ENCODE data around the gene GHR.
A peak's percentile ranks its signal among the peaks of the same experiment; 100 is the strongest.
"Not testable (repeated sequence)": the region's sequence is repeated elsewhere in the genome, so short reads cannot be mapped to it uniquely, and the experiment has no call there.

GHR gene

DNA sequence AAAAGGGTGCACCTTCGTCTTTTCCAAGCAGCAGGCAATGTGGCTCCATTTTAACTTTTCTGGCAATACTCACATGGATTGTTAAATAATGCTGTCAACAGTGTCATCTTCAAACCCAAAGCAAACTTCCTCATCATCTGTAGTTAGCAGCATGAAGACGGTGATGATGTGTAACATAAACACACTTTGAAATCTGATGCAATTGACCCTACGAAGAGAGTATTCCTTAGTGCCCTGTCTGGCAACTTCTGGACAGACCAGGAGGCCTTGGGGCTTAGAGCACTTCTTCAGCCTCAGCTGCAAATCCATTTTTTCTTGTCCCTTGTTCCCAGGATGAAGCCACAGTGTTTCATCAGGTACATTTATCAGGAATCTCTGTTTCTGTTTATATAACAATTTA is 149.1 kb downstream of the GHR start:
- no peak for DNase-seq

DNA sequence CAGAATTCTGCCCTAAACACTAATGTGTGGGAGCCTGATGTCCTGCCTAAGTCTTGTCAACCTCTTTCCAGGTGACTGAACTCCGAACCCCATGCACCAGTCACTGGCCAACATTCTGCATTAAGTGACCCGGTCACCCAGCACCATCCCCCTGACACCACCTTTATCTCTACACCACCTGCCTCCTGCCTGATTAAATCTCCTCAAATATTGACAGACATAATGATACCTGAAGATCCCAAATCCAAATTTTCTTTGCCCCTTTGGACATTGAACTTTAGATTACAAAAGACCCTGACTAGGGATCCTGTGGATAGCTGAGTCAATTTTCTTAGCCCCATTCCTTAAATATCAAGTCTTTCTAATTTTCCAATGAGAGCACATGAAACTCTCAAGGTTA is 150.1 kb downstream of the GHR start:
- no peak for DNase-seq

DNA sequence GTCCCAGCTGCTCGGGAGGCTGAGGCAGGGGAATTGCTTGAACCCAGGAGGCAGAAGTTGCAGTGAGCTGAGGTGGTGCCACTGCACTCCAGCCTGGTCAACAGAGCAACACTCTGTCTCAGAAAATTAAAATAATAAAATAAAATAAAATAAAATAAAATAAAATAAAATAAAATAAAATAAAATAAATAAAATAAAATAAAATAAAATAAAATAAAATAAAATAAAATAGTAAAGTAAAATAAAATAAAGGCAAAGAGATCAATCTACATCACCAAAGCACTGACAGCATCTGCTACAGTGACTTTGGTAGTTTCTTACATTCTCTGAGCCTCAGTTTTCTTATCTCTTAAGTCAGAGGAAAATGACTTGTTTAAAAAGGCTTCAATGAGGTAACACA is 152.7 kb downstream of the GHR start:
- not testable (repeated sequence) for DNase-seq

DNA sequence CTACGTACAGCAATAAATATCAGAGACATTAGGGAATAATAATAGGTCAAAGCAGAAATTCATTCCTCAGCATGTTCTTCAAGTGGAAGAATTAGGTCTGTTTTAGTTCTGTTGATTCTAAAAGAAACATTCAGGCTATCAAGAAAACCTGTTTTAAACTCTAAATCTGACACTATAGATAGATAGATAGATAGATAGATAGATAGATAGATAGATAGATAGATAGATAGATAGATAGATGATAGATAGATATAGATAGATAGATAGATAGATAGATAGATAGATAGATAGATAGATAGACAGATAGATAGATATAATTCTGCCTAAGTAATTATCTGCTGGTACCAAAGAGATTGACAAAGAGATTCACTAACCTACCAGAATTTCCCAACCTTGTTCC is 155.7 kb downstream of the GHR start:
- DNase-seq, result not testable (repeated sequence)

DNA sequence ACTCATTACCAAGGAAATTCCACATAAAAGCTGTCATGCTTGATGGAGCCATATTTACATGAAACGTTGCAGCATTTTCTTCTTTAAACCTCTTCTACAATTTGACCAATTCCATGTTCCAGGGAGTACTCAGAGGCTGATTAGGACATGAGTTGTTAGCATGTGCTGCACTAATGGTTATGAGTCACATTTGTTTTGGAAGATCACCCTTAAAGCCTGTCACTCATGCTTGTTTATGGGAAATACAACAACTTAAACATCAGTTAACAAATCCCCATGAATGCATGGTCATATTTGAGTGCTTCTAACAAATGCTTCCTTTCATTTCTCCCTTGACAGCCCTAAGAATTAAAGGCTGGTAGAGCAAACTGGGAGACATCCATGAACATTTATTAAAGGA is 156.1 kb downstream of the GHR start:
- no peak for DNase-seq

DNA sequence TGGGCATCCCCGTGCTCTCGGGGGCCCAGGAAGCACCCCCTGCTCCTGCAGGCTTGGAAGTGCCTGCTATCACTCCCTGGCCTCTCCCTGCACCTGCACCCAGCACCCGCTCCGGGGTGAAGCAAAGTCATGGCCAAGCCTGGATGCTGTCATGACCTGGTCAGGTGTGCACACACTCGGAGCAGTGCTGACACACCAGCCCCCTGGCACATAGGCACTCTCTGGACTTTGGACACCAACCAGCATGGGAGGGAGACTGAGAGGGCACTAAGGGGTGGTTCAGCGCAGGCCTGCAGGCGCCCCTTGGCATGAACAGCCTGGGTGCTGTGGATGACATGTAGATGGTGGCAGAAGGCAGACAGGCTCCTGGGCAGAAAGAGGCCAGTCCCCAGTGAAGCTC is 158.6 kb downstream of the GHR start:
- no peak for DNase-seq

DNA sequence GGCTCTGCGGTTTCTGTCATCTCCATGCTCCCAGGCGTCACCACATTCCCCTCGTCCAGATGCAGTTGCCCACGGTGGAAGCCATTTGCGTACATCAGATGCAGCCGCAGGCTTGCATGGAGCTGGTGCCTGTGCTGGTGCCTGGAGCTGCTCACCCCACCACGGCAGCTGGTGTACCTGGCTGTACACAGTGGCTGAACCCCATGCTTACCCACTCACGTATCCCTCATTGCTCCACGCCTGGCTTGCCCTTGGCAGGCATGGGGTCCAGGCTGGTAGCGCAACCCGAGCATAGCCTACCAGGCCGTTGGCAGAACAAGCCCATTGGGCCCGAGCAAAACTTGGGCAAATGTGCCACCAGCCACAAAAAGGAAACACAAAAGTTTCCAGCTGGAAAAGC is 159.5 kb downstream of the GHR start:
- no peak for DNase-seq

DNA sequence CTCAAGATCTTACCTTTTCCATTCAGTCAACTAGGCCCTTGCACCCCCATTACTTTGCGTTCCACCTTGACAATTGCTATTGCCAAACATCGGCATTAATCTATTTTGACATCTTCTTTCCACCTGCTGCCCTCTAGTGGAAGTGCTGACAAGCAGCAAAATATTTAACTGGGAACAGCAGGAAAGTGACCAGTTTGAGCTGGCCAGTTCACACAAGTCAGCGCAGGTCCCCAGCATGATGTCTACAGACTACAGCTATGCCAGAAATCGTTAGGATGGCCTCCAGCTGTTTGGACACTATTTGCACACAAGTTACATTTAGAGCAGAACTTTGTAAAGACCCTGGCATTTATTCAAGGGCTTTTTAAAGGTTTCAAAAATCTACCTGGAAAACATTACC is 160.1 kb downstream of the GHR start:
- peak; percentile 72 for DNase-seq

DNA sequence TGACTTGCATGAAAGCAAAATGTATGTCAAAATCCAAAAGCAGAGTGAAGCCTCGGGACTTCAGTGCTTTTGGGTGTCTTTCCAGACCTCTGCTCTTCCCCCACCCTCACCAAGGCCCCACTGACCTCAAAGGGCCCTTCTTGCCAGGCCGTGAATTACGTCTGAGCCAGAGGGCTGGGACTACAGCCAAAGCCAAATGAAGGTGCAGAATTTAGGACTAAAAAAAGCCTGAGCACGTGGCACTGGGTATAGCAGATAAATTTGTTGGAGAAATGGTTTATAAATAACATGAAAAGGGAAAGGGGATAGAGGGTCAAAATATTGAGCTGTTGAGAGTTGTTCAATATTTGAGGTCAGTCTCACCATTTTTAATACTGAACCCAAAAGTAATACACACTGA is 163.4 kb downstream of the GHR start:
- DNase-seq, result no peak

DNA sequence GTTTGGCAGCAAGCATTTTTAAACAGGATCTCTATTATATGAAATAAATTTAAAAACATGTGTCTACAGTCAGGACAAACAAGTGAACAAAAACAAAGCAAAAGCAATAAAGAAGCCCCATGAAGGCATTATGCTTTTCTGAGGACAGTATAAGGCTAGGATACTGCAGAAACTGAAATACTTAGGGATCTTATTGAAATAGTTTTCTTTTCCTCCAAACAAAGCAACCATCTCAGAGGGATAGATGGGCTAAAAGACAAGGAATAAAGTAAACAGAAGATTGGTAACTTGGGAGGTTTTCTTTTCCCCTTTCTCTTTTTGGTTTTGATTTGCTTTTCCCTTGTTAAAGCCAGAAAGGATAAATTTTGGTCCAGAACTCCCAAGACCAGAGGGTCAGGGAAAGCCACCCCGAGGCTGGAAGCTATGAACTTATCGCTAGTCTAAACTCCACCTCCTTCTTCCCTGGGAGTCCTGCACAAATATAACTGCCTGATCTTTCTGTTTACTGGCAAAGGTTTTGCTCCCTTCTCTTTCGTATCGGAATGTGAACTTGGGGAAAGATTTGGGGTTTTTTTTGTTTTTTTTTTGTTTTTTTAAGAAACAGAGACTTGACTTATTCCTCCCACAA is 164.0 kb downstream of the GHR start:
- no peak for DNase-seq

DNA sequence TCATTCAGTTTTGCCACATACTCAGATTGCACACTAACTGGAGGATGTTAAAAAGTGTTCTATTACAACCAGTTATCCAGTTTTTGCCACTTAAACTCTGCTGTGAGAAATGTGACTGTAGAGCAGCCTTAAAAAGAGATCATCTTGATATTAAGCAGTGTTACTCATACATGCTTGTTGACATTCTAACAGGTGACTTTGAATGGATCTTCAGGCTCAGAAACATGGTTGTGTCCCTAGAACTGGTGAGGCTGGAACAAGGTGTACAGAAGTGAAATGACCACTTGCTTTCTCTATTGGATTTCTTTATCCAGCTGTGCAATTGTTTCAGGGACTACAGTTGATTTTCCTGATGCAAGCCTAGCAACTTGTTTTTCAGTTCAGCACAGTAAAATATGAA is 167.3 kb downstream of the GHR start:
- no peak for DNase-seq

DNA sequence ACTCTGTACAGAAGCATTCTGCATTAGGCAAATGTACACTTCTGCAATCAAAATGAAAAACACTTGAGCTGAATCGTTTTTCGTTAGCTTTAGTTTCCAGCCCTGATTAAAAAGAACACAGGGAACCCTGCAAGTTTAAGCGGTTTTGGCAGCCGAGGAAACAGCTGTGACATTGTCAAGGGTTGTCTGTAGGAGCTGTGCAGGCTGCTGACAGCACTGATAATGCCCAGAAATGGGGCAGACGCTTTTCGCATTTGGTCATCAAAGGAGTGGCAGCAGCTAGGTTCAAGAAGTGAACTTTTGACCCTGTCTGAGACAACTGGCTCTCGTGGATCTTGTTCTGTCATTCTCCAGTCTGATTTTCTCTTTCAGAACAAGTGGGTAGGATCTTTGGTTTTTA is 167.8 kb downstream of the GHR start:
- DNase-seq, result peak; percentile 89

DNA sequence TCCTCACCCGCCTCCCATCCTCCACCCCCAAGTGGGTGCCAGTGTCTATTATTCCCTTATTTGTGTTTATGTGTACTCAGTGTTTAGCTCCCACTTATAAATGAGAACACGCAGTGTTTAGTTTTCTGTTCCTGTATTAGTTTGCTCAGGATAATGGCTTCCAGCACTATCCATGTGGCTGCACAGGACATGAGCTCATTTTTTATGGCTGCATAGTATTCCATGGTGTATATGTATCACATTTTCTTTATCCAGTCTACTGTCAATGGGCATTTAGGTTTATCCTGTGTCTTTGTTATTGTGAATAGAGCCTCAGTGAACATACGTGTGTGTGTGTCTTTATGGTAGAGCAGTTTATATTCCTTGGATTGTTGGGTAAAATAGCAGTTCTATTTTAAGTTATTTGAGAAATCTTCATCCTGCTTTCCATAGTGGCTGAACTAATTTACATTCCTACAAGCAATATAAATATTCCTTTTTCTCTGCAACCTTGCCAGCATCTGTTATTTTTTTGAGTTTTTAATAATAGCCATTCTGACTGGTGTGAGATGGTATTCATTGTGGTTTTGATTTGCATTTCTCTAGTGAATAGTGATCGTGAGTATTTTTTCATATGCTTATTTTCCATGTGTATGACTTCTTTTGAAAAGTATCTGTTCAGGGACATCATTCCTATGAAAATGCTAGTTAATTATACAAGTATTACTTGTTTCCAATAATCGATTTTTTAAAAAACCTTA is 169.3 kb downstream of the GHR start:
- no peak for DNase-seq

DNA sequence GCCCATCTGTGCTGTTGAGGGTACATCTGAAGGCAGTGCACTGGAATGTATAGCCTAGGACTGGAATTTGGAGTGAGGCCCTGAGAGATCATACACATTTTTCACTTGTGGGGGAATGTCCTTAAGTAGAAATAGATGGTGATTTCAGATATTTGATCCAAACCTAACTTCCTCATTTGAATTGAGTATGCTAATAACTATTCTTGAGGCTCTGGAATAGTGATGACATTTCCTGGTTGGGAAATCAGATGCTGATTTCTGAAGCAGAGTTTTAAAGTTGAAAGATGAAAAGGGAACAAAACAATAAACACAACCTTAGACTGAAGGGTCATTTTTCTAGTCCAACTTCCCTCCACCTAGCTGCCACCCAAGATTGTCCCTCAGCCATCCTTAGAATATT is 170.4 kb downstream of the GHR start:
- DNase-seq, result no peak

DNA sequence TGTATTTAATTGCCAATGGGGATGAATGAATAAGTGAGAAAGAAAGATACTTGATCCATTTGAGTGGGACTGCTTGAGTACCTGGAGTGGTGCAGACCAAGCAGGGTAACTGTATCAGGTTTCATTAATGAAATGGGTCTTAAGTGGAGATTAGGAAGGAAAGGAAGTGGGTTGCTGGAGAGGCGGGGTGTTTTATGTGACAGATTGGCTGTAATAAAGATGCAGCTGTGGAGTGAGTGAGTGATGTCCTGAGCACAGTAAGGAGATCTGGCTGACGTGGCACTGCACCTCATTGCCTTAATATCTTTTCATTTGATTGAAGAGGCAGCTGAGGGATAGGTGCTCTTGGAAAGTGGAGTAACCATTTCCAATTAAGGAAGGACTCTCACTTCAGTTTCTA is 172.4 kb downstream of the GHR start:
- DNase-seq, result no peak

DNA sequence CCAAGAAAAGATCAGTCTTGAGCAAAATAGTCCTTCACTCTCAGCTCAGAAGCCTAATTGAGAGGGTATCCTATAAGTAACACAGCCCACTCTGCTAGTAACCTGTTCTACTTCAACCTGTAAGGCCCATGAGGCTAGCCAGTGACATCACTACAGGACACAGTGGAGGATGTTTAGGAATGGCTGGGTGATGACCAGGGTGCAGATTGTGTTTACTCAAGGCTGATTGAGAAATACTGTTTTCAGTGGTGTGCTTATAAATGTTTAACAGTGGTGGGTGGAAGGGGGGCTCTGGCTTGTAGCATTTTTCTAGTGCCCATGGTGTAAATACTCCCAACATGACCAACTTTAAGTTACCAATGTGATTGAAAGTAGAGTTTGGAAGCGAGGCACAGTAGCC is 173.6 kb downstream of the GHR start:
- no peak for DNase-seq

DNA sequence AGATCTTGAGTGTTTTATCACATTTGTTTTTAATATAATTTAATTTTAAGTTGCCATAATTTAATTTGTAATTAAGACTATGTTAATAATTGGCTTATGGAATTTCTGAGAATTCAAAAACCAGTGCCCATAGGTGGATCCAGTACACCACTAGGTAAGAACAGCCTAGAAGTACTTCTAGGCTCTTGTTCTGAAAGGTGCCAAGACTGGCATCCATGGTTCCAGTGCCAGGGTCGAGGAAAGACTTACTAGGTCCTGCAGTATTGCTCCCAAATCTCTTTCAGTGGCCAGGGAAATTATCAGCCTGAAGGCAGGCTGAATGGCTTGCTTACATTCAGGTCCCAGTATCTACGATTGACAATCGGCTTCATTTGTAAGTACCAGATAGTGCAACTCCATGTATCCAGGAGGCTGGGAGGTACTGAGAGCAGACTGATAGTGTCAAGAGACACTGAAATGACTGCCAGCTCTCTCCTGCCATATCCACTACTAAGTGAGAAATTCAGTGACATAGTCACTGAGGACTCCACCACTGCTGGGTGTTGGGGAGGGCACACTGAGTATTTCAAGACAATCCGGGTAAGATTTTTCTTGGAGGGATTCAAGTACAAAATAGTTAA is 174.2 kb downstream of the GHR start:
- no peak for DNase-seq

DNA sequence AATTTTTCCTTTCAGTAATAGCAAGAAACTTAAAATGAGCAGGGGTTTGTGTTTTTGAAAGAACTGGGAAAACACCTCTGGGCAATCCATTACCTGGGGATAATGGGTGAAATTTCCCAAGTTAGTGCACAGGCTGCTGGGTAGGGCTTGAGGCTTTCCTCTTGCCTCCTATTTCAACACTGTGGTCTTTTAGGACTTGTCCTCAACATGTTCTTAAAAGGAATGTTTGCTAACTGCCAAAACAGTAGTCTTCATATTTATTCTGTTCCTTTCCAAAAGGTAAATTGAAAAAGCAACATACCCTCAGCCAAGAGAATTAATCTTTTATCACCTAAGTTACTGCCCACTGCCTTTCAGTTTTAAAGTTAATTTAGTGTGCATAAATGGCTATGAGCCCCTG is 175.1 kb downstream of the GHR start:
- DNase-seq, result no peak

DNA sequence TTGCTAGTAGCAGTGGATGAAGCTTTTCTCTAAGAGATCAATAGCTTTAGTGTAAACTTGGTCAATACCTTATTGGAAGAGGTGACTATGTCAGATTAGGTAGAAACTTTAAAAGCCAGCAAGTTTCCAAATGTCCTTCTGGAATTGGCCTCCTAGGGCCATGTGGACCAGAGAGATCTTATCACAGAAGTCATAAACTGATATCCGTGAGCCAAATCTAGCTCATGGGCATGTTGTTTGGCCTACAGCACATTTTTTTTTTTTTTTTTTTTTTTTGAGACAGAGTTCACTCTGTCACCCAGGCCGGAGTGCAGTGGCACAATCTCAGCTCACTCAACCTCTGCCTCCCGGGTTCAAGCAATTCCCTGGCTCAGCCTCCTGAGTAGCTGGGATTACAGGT is 175.9 kb downstream of the GHR start:
- DNase-seq, result no peak

DNA sequence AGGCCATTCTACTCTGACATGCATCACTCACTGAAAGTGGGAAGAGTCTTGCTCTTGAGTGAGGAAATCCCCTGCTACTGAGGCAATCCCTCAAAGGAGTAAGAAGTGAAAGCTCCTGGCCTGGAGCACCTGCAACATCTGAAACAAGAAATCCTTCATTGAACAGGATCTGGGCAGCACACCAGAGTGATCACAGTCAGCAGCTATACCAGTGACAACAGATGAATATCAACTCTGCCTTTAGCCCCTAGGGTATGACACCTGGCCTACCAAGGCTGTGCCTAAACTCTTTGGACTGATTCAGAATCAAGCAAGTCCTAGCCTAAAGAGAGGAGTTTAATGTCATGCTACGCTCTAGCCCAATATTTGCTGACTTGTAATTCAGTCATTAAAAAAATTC is 177.2 kb downstream of the GHR start:
- DNase-seq, result no peak

DNA sequence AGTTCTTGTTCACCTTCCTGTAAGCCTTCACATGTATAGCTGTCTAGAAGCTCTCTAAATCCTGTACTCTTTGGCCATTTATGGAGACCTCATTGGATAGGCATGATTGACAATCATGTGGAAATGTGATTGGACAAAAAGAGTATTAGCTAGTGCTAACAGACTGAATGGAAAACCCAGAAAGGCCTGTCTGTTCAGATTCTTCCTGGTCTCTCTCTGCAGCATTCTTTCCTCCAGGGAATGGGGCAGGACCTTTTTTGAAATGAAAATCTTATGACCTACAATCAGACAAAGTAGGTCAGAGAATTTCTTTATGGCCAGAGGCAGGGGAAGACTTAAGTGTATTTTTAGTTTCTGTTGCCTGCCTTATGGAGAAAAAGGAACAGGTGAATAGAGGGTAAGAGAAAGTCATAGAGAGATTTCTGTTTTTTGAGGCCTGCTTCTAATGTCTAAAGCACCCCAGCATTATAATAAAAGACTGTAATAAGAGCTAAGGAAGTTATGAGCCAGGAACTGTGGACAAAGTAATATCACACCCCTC is 181.0 kb downstream of the GHR start:
- DNase-seq, result no peak

DNA sequence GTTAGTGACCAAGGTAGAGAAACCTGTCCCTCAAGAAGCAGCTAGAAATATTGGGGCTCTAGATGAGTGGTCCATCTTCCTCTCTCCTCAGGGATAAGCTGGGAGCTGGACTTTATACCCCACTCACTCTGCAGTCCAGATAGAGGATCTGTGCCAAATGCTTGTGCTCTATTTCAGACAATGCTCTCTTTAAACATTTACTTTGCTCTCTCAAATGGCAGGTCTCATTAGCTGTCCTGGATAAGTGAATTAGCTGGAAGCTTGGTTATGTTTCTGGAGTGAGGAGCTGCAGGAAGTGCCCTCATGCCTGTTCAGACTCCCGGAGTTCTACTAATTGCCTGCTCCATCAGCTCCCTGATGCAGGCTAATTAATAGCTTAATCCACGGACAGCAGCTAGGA is 182.3 kb downstream of the GHR start:
- DNase-seq, result no peak

DNA sequence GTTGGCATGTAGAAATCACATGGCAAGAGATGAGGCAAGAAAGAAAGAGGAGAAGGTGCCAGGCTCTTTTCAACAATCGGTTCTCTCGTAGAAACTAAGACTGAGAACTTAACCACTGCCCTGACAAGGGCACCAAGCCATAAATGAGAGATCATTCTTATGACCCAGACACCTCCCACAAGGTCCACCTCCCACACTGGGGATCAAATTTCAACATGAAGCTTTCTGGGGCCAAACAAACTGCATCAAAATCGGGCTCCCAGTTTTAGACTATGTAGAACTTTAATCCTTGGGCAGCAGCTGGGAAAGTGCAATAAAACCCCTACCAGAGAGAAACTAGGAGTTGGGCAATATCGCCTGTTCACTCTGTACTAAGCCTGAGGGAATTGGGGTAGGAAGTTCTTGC is 183.2 kb downstream of the GHR start:
- DNase-seq, result no peak

DNA sequence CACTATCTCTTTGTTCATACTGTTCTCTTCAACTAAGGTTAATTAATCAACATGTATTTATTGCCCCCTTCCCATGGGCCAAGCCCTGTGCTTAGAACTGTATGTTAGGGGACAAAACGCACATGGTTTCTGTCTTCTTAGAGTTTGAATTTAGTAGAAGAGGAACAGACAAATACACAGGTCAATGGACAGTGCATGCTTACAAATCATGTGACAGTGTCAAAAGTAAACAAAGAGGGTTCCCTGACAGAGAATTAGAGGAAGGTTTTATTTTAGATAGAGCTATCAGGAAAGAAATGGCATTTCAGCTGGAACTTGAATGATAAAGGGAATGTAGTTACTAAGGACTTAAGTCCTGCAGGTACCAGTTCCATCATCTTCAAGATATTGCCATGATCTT is 188.2 kb downstream of the GHR start:
- no peak for DNase-seq

Measured in islet precursor cell (in vitro differentiated cells).